ENCODE measurements around the gene LRP1B. TPM values are rescaled to one million over a fixed set of nuclear protein-coding genes. Genes with fewer than 3 reads are reported as not detected.

LRP1B gene
- total RNA-seq, 4 donors from 2014 or later: 37.1 to 82.7 (median 50.9) TPM

GRCh38 chr2:141959016-141959415, 171.8 kb downstream of the LRP1B start:
- no peak for TF ChIP-seq CTCF (IDR thresholded peaks at IDR 0.05)
- TF ChIP-seq POLR2A (IDR thresholded peaks at IDR 0.05): no peak
- no peak for DNase-seq
- Histone ChIP-seq H3K4me3 (replicated peaks in 1 of 3) (no peak overlapping the region), H3K27me3 (no peaks in the 10 kb centered on the region), H3K9me3 (no peaks in the 10 kb centered on the region), H3K4me1 (no peaks in the 10 kb centered on the region), H3K27ac (no peak overlapping the region), H3K36me3 (no peaks in the 10 kb centered on the region)
- intact Hi-C loops (cut with DNase I): no loop called here

- Histone ChIP-seq H3K4me1 (no peaks in the 10 kb centered on the region), H3K27me3 (no peaks in the 10 kb centered on the region), H3K9me3 (no peaks in the 10 kb centered on the region), H3K27ac (no peak overlapping the region), H3K4me3 (replicated peaks in 1 of 3) (no peak overlapping the region), H3K36me3 (no peaks in the 10 kb centered on the region)
- intact Hi-C loops (cut with DNase I): no loop called here
- 88 to 96% methylated on average over 1 of the region's 1 CpG for WGBS, 2 donors
- TF ChIP-seq CTCF (IDR thresholded peaks at IDR 0.05) (no peak), POLR2A (IDR thresholded peaks at IDR 0.05) (no peak)
- no peak for DNase-seq
These were observed 172.9 kb downstream of the LRP1B start for GRCh38 chr2:141957827-141958450.

- WGBS, 2 donors: 25 to 44% methylated on average over 5 of the region's 5 CpGs
- no peak overlapping the region for H3K4me3 ChIP-seq (replicated peaks in 1 of 3)
- TF ChIP-seq POLR2A (IDR thresholded peaks at IDR 0.05) (no peak), CTCF (IDR thresholded peaks at IDR 0.05) (no peak)
- no peaks in the 10 kb centered on the region for H3K4me1 ChIP-seq
- intact Hi-C loops (cut with DNase I): no loop called here
- H3K9me3 ChIP-seq: no peaks in the 10 kb centered on the region
- no peak overlapping the region for H3K27ac ChIP-seq
- H3K36me3 ChIP-seq: no peaks in the 10 kb centered on the region
- no peaks in the 10 kb centered on the region for H3K27me3 ChIP-seq
- no peak for DNase-seq
These were observed 173.5 kb downstream of the LRP1B start for GRCh38 chr2:141957321-141957720.

- no peaks in the 10 kb centered on the region for H3K9me3 ChIP-seq
- 79 to 94% methylated on average over 6 of the region's 6 CpGs for WGBS, 2 donors
- no peak overlapping the region for H3K4me3 ChIP-seq (replicated peaks in 1 of 3)
- H3K4me1 ChIP-seq: no peaks in the 10 kb centered on the region
- H3K36me3 ChIP-seq: no peaks in the 10 kb centered on the region
- intact Hi-C loops (cut with DNase I): no loop called here
- H3K27ac ChIP-seq: no peak overlapping the region
- DNase-seq: no peak
- TF ChIP-seq CTCF (IDR thresholded peaks at IDR 0.05): no peak
- TF ChIP-seq POLR2A (IDR thresholded peaks at IDR 0.05): no peak
- H3K27me3 ChIP-seq: no peaks in the 10 kb centered on the region
These were observed 183.3 kb downstream of the LRP1B start for GRCh38 chr2:141947396-141948114.

- Histone ChIP-seq H3K27me3 (no peaks in the 10 kb centered on the region), H3K36me3 (no peaks in the 10 kb centered on the region), H3K4me1 (no peaks in the 10 kb centered on the region), H3K4me3 (replicated peaks in 1 of 3) (no peak overlapping the region), H3K9me3 (no peaks in the 10 kb centered on the region), H3K27ac (no peak overlapping the region)
- intact Hi-C loops (cut with DNase I): no loop called here
- 57 to 77% methylated on average over 3 of the region's 3 CpGs for WGBS, 2 donors
- TF ChIP-seq CTCF (IDR thresholded peaks at IDR 0.05) (no peak), POLR2A (IDR thresholded peaks at IDR 0.05) (no peak)
- no peak for DNase-seq
These were observed 184.8 kb downstream of the LRP1B start for GRCh38 chr2:141946016-141946415.

Measured in thyroid gland (tissue), 4 donors.